Spleen (tissue), 7 donors: ENCODE results near the gene TBC1D22A.
"Not testable (repeated sequence)": the region's sequence is repeated elsewhere in the genome, so short reads cannot be mapped to it uniquely, and the experiment has no call there.

Experiments used
- CTCF ChIP-seq, 11 experiments: fragments of 200-600 bp in 7 of 11; fragments of 450-650 bp in 4 of 11; sonication (generic) in 4 of 11; IDR thresholded peaks in 8 of 11; conservative IDR thresholded peaks in 3 of 11; 1 replicate in 7 of 11; 2 replicates in 4 of 11; pipeline versions ENCODE4 v1.4.0 to v1.8.0; 2016 to 2021; ENCODE audit warnings: antibody characterized with exemption in 11 of 11, inconsistent platforms in 4 of 11, mild to moderate bottlenecking in 1 of 11
- POLR2A ChIP-seq, 3 donors: fragments of 450-650 bp; IDR thresholded peaks; one replicate each; pipeline ENCODE4 v1.5.1; 2017; ENCODE audit warnings: antibody characterized with exemption in 3 of 3, mild to moderate bottlenecking in 1 of 3
- POLR2AphosphoS5 ChIP-seq, 3 donors: sonication (generic); formaldehyde crosslinking; IDR thresholded peaks; one replicate each; pipeline ENCODE4 v1.5.1; 2017; ENCODE audit warnings: antibody characterized with exemption in 3 of 3
- donor health status: DM: no; HTN: no; CAD: no; lungs with moderate emphysema.
- donor health status: DM: no; HTN: no; CAD: no.
- donor health status: DM: no; HTN: no; CAD: no.

- not testable (repeated sequence) for TF ChIP-seq POLR2A (IDR thresholded peaks at IDR 0.05); CTCF (IDR thresholded peaks at IDR 0.05 in 8 of 11, conservative IDR thresholded peaks at IDR 0.05 in 3 of 11); POLR2AphosphoS5 (IDR thresholded peaks at IDR 0.05)
These were observed 19.8 kb downstream of the TBC1D22A start for GRCh38 chr22:46782200-46782599.
